ENCODE data around the gene EXOSC6.
"Not testable (repeated sequence)": the region's sequence is repeated elsewhere in the genome, so short reads cannot be mapped to it uniquely, and the experiment has no call there.

The EXOSC6 gene

GRCh38 chr16:70251629-70252354 lies at the start of gene EXOSC6:
EXOSC6 (minus strand) TSS chr16:70251940; CDS start chr16:70251900, 40 bp downstream.
- peak; percentile 97 for DNase-seq (ENCODE audit: low spot score)

DNA sequence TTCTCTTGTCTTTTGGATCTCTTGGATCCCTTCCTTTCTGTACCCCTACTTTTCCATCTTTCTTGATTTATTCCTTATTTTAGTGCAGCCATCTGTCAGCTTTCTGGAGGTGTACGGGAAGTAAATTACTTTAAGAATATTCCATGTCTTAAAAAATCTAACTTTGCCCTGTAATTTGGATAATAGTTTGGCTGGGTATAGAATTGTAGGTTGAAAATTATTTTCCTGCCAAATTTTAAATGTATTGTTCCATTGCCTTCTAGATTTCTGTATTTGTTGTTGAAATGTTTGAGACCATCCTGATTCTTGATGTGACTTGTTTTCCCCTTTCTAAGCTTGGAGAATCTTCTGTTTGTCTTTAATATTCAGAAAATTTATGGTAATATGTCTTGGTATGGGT lies 49.4 kb upstream of the EXOSC6 start:
- no peak for DNase-seq (ENCODE audit: low spot score)

- DNase-seq (ENCODE audit: low spot score), result peak; percentile 91
Observed at GRCh38 chr16:70298988-70299938, 47.5 kb upstream of the EXOSC6 start, which contains the start of gene DDX19B. DDX19B (plus strand) TSS chr16:70299186; CDS start chr16:70299298, 112 bp downstream.

GRCh38 chr16:70295634-70296033 lies 43.9 kb upstream of the EXOSC6 start:
- DNase-seq (ENCODE audit: low spot score), result no peak

DNA sequence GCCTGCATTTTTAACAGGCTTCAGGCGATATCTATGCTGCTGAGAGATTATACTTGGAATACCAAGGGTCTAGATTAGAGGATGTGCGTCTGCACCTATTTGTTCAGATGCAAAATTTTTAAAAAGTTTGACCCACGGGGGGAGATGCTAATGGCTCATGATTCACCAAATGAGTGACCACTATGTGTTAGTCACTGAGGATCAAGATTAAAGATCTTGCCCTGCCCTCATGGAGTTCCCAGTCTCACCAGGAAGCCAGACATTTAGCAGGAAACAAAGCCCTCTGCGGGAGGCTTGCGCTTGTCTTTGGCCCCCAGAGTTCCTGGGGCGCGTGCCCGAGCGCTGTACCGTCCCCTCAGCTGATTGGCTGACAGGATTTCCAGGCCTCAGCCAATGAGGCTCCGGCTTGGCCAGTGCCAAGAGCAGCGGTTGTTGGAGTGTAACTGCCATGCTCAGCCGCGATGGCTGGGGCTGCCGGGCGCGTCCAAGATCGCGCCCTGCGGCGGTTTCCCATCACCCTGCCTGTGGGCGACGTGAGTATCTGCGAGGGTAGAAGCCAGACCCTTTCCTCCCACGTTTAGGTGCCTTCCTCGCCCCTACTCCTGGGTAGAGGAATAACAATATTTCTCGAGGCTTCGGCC lies 42.8 kb upstream of the EXOSC6 start:
- DNase-seq (ENCODE audit: low spot score), result no peak

DNA sequence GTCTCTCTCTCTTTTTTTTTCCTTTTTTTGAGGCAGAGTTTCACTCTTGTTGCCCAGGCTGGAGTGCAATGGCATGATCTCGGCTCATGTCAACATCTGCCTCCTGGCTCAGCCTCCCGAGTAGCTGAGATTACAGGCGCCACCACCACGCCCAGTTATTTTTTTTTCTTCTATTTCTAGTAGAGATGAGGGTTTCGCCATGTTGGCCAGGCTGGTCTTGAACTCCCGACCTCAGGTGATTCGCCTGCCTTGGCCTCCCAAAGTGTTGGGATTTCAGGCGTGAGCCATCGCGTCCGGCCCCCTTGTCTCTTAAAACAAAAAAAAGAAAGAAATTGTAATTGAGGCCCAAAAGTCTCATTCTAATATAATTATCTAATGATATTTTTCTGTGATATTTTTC lies 40.4 kb upstream of the EXOSC6 start:
- DNase-seq (ENCODE audit: low spot score), result not testable (repeated sequence)

- no peak for DNase-seq (ENCODE audit: low spot score)
Observed at GRCh38 chr16:70290949-70291519, 39.3 kb upstream of the EXOSC6 start.

GRCh38 chr16:70289229-70290094 lies 37.7 kb upstream of the EXOSC6 start, which contains the start of gene AARS1:
AARS1 (minus strand) TSS chr16:70289506; CDS start chr16:70282763, 6,743 bp downstream.
- peak; percentile 97 for DNase-seq (ENCODE audit: low spot score)

GRCh38 chr16:70287304-70287971 lies 35.7 kb upstream of the EXOSC6 start:
- not testable (repeated sequence) for DNase-seq (ENCODE audit: low spot score)

DNA sequence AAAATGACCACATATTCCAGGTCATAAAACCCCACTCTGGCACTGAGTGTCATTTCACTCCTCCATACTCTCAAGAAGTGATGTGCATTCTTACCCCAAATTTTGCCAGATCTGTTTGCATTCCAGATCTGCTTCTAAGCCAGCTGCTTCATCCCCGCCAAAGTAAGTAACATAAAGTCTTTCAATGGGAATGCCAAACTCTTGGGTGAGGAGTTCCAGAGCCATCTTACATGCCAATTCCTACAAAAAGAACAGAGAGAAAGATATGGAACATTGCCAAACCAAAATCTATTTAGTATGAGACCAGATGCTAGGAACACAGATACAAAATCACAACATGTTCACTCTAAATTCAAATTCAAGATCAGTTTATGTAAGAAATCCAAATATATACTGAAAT lies 24.7 kb upstream of the EXOSC6 start:
- no peak for DNase-seq (ENCODE audit: low spot score)

DNA sequence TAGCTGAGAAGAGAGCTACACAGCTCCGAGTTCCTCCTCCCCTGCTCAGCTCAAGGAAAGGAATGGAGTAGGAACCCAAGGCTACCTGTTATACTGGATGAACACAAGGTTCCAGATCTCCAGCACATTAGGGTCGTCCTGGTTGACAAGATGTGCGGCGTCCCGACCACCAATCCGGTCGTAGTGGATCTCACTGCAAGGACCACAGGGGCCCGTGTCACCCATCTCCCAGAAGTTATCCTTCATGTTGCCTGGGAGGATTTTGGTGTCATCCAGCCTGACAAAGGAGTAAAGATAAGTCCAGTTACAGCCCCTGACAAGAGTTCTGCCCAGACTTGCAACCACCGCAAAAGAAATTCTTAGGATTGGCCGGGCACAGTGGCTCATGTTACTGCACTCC lies 20.0 kb upstream of the EXOSC6 start:
- no peak for DNase-seq (ENCODE audit: low spot score)

- no peak for DNase-seq (ENCODE audit: low spot score)
Observed at GRCh38 chr16:70270176-70270575, 18.4 kb upstream of the EXOSC6 start.

- no peak for DNase-seq (ENCODE audit: low spot score)
Observed at GRCh38 chr16:70269471-70269870, 17.7 kb upstream of the EXOSC6 start.

- not testable (repeated sequence) for DNase-seq (ENCODE audit: low spot score)
Observed at GRCh38 chr16:70267922-70268321, 16.2 kb upstream of the EXOSC6 start.

GRCh38 chr16:70267516-70267915 lies 15.8 kb upstream of the EXOSC6 start:
- peak; percentile 64 for DNase-seq (ENCODE audit: low spot score)

GRCh38 chr16:70259903-70260302 lies 8.2 kb upstream of the EXOSC6 start:
- DNase-seq (ENCODE audit: low spot score), result not testable (repeated sequence)

GRCh38 chr16:70258946-70259345 lies 7.2 kb upstream of the EXOSC6 start:
- no peak for DNase-seq (ENCODE audit: low spot score)

DNA sequence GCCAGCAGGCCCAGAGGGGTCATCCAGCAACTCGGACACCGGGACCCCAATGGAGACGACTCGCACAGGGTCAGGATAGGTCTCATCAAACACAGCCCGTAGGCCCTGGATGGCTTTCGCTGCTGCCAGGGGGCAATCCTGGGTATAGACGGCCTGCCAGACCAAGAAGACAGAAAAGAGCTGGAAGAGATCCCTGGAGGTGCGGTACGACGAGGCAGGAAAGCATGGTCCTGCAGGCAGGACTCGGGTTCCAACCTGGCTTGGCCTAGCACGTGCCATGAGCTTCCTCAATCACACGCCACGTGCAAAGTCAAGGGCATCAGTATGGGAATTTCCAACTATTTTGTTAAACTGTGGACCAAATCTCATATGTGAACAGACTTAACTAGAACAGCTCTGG lies 6.3 kb upstream of the EXOSC6 start:
- DNase-seq (ENCODE audit: low spot score), result no peak

- peak; percentile 34 for DNase-seq (ENCODE audit: low spot score)
Observed at GRCh38 chr16:70257391-70257790, 5.7 kb upstream of the EXOSC6 start.

GRCh38 chr16:70255574-70255973 lies 3.8 kb upstream of the EXOSC6 start:
- no peak for DNase-seq (ENCODE audit: low spot score)

- peak; percentile 3 for DNase-seq (ENCODE audit: low spot score)
Observed at GRCh38 chr16:70254965-70255286, 3.2 kb upstream of the EXOSC6 start.
